HL-60 (cell line): ENCODE measurements around the gene MAP4K5.

ENCODE experiments used
- DNase-seq, 2 experiments: peaks; one replicate each; pipeline ENCODE4 v3.0.0-alpha.2; 2010 to 2020; ENCODE audit warnings: low read depth in 1 of 2, low spot score in 1 of 2
- H3K27ac ChIP-seq: fragments of 250-450 bp; sonication (Bioruptor Pico); replicated peaks from 2 replicates; pipeline ENCODE4 v1.5.1; 2020; ENCODE audit warnings: mild to moderate bottlenecking, moderate library complexity
- H3K27me3 ChIP-seq: fragments of 250-450 bp; sonication (Bioruptor Pico); 2 replicates; pipeline ENCODE4 v1.5.1; 2021; ENCODE audit warnings: mild to moderate bottlenecking, moderate library complexity; ENCODE audit not compliant: insufficient read depth, poor library complexity, severe bottlenecking
- H3K4me3 ChIP-seq: replicated peaks from 2 replicates; pipeline ENCODE4 v1.5.1; 2011; ENCODE audit warnings: mild to moderate bottlenecking, control low read depth, low read length; ENCODE audit not compliant: insufficient read depth
- CTCF ChIP-seq: IDR thresholded peaks from one replicate; pipeline ENCODE4 v1.5.1; 2011; ENCODE audit warnings: low read length, control low read depth, inconsistent platforms; ENCODE audit not compliant: insufficient read depth
- GABPA ChIP-seq: IDR thresholded peaks from 2 replicates; pipeline ENCODE4 v1.6.1; 2012; ENCODE audit warnings: low read depth
- POLR2AphosphoS5 ChIP-seq: IDR thresholded peaks from 2 replicates; pipeline ENCODE4 v1.6.1; 2012; ENCODE audit warnings: low read depth
- REST ChIP-seq: IDR thresholded peaks from 2 replicates; pipeline ENCODE4 v1.6.1; 2012; ENCODE audit warnings: low read depth; ENCODE audit not compliant: insufficient replicate concordance
- SPI1 ChIP-seq: IDR thresholded peaks from 2 replicates; pipeline ENCODE4 v1.6.1; 2012; ENCODE audit warnings: low read depth, mild to moderate bottlenecking, borderline replicate concordance

Gene MAP4K5

DNA sequence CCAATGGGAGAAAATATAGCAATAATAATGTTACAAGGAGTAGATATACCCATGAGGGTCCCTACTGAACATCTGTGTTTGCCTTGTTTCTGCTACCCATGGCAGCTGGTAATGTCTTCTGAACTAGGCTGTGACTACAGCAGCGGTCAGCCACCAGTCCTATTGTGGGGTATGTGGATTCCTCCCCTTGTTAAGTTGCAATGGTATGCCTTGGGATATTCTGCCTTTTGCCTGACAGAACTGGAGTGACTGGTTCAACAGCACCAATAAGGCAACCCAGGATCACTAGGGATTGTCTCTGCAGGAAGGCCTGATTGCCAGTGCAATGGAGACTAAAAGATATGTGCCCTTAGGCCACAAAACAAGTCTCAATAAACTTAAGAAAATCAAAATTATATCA is 17.9 kb upstream of the MAP4K5 start:
- no peak overlapping the region for H3K27ac ChIP-seq
- no peaks in the 10 kb centered on the region for H3K27me3 ChIP-seq
- TF ChIP-seq GABPA: no peak
- no peak for TF ChIP-seq SPI1
- TF ChIP-seq POLR2AphosphoS5: no peak
- TF ChIP-seq REST: no peak
- TF ChIP-seq CTCF: no peak
- no peak overlapping the region for H3K4me3 ChIP-seq
- no peak for DNase-seq

- DNase-seq: no peak
- H3K4me3 ChIP-seq: no peak overlapping the region
- no peak overlapping the region for H3K27ac ChIP-seq
- H3K27me3 ChIP-seq: no peaks in the 10 kb centered on the region
- no peak for TF ChIP-seq CTCF
- no peak for TF ChIP-seq REST
- no peak for TF ChIP-seq SPI1
- no peak for TF ChIP-seq GABPA
- TF ChIP-seq POLR2AphosphoS5: no peak
Observed at GRCh38 chr14:50545618-50546017, 13.2 kb upstream of the MAP4K5 start.

GRCh38 chr14:50544911-50545310 is 12.5 kb upstream of the MAP4K5 start:
- no peak for TF ChIP-seq CTCF
- TF ChIP-seq SPI1: no peak
- TF ChIP-seq REST: no peak
- Histone ChIP-seq H3K4me3 (no peak overlapping the region), H3K27me3 (no peaks in the 10 kb centered on the region), H3K27ac (no peak overlapping the region)
- DNase-seq: no peak
